Activated CD4-positive, alpha-beta T cell treated with anti-CD3 and anti-CD28 coated beads for 1 hour (primary cell): ENCODE data around the gene ERF.
"Not testable (repeated sequence)": the region's sequence is repeated elsewhere in the genome, so short reads cannot be mapped to it uniquely, and the experiment has no call there.

Experiments
- DNase-seq: peaks from one replicate; pipeline ENCODE4 v3.0.0-alpha.2; 2020

ERF gene

DNA sequence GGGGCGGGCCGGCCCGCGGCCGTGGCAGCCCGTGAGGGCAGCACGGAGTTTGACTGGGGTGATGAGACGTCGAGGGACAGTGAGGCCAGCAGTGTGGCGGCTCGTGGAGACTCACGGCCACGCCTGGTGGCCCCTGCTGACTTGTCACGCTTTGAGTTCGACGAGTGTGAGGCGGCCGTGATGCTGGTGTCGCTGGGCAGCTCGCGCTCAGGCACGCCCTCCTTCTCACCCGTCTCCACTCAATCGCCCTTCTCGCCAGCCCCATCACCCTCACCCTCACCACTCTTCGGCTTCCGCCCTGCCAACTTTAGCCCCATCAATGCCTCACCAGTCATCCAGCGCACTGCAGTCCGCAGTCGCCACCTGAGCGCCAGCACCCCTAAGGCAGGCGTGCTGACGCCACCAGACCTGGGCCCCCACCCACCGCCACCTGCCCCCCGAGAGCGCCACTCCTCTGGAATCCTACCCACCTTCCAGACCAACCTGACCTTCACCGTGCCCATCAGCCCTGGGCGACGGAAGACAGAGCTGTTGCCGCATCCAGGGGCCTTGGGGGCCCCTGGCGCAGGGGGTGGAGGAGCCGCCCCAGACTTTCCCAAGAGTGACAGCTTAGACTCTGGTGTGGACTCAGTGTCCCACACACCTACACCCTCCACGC lies 18.6 kb upstream of the ERF start:
- DNase-seq: no peak

DNA sequence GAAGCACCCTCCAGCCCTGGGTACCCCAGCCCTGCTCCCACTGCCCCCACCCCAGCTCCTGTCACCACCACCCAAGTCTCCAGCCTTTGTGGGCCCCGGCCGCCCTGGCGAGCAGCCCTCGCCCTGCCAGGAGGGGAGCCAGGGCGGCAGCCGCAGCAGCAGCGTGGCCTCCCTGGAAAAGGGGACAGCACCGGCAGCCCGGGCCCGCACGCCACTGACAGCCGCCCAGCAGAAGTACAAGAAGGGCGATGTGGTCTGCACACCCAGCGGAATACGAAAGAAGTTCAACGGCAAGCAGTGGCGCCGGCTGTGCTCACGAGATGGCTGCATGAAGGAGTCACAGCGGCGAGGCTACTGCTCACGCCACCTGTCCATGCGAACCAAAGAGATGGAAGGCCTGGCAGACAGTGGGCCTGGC lies 18.1 kb upstream of the ERF start:
- DNase-seq: no peak

DNA sequence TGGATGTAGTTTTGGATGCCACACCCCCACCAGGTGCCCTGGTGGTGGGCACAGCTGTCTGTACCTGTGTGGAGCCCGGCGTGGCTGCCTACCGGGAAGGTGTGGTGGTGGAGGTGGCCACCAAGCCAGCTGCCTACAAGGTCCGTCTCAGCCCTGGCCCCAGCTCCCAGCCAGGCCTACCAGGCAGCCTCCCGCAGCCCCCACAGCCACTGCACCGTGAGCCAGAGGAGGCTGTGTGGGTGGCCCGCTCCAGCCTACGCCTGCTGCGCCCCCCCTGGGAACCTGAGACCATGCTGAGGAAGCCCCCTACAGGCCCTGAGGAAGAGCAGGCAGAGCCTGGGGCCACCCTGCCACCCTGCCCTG lies 17.6 kb upstream of the ERF start:
- no peak for DNase-seq

DNA sequence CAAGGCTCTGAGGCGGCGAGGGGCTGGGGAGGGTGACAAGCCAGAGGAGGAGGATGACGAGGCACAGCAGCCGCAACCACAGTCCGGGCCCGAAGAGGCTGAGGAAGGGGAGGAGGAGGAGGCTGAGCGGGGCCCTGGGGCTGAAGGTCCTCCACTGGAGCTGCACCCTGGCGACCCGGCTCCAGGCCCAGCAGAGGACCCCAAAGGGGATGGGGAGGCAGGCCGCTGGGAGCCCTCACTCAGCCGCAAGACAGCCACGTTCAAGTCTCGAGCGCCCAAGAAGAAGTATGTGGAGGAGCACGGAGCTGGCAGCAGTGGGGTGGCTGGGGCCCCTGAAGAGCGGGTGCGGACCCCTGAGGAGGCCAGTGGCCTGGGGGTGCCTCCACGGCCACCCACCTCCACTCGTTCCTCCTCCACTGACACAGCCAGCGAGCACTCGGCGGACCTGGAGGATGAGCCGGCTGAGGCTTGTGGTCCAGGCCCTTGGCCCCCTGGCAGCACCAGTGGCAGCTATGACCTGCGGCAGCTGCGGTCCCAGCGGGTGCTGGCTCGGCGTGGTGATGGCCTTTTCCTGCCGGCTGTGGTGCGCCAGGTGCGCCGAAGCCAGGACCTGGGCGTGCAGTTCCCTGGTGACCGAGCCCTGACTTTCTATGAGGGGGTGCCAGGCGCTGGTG lies 17.1 kb upstream of the ERF start:
- no peak for DNase-seq

DNA sequence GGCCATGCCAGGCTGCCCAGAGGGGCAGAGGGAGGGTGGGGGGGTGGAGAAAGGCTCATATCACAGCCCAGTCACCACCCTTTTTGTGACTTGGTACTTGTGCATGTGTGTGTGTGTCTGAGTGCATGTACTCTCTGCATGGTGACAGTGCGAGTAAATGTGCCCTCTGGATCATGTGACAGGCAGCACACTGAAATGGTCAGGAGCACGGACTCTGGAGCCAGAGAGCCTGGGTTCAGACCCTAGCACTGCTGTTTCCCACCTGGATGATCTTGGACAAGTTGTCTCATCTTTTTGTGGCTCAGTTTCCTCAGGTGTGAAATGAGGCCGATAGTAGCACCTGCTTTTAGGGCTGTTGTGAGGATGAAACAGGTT lies 16.1 kb upstream of the ERF start:
- DNase-seq: no peak

DNA sequence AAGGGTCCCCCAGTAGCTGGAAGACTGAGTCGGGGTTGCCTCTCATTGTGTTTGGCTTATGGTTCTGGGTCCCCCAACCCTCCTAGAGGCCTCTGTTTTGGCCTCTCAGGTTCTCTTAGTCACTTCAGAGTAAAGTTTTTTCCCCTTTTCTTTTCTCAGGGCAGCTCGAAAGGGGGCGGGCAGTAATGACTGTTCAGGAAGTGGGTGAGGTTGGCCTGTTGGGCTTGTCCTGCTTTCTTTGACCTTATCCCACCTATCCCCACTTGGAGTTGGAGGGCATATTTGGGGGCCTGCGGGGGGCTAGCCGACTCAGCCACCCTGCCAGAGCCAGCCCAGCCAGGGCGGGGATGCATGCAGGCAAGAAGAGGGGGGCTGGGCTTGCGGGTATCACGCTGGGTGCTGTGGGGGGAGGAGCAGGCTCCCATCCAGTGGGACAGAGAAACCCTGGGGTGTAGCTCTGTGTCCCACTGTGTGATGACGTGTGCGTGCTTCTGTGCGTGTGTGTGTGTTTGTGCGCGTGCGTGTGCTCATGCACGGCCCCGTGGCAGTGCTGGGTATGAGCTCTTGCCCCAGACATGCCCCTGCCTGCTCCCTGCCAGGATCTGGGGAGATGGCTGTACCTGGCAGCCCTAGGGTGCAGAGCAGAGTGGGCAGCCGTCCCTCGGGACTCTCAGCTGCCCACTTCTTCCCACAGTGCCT lies 15.6 kb upstream of the ERF start:
- DNase-seq: peak; percentile 33

DNA sequence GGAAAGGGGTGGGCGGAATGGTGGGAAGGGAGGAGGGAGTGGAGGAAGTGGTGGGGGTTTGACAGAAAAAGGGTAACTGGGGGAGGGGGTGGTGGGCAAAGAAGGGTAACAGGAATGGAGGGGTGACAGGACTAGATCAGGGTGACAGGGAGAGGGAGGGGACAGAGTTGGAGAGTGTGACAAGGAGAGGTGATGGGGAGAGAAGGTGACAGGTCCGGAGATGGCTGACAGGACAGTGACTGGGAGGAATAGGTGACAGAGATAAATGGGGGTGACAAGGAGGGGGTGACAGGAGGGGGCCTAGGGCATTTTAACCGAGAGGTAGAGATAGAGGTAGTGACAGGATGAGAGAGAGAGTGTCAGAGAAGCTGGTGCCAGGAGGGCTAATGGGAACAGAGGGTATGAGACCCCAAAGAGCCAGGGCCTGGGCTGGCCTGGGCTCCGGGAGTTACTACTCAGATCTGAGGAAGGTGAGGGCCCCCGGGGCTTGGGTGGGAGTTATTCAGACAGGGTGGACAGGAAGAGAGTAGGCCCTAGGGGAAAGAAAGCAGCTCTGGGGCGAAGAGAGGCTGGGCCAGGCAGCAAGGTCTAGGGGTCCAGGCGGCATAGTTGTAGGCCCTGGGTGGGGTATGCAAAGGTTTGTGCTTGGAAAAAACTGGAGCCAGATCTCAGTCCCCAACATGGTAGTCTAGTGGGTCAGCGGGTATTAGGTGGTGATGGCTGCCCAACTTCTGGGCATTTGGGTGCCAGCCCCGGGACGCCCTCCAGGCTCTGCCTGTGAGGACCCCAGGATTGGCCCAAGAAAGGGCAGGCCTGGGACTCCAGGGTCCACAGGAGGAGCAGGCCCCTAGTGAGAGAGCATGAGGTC lies 14.8 kb upstream of the ERF start:
- no peak for DNase-seq

DNA sequence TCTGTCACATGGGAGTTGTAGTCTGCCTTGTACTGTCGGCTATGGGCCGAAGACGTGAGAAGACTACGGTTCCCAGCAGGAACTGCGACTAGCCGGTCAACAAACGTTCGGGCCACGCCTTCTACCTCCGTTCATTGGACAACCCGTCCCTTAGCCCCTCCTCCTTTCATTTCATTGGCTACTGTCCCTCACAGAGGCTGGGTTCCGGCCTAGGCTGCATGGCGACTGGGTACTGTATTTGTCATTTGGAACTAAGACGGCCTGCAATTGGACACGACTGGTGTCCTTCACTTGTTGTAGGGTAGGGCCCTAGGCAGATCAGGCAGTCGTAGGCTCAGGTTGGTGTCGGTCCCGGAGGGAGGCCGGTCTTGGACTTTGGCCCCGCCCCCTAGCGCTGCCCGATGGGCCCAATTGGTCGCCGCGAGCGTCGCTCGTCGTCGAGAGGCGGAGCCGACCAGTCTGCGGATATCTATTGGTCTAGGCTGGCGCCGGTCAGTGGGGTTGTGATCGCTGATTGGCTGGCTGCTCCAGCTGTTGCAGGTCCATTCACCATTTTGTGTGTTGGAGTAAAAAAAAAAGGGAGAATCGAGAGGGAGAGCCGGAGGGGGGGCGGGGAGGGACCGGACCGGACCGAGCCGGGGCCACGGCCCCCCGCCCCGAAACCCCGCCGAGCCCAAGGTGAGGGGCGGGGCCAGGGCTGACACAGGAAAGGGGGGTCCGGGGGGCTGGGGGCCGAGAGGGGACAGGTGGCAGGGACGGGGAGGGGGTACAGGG lies 14.0 kb upstream of the ERF start, which contains the start of gene CIC:
CIC (plus strand) TSS at position 549 of the 774 bp plus-strand sequence. CDS start 2,532 bp downstream, outside the sequence.
- peak; percentile 99 for DNase-seq

DNA sequence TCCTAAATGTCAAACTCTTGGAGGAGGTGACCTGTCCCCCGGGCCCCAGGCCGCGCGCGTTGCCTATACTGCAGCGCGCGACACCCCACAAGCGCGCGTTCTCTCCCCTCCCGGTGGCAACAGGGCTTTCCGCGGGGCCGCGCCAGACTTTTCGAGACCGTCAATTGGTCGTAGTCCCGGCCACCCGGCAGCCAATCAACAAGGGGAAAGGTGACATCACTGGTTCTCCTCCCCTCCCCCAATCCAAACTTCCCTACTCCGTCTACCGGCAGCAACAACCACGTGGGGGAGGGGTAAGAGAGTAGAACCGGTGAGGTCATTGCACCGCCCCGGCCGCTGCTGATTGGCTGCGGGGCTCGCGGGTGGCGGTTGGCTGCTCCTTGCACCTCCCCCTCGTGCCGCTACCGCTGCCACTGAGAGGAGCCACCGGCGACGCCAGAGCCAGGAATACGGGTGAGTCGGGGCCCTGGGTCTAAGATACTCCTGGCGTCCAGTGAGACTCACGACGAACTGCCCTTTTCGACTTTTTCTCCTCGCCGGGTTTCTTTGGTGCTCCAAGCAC lies 13.3 kb upstream of the ERF start:
- DNase-seq: peak; percentile 96

DNA sequence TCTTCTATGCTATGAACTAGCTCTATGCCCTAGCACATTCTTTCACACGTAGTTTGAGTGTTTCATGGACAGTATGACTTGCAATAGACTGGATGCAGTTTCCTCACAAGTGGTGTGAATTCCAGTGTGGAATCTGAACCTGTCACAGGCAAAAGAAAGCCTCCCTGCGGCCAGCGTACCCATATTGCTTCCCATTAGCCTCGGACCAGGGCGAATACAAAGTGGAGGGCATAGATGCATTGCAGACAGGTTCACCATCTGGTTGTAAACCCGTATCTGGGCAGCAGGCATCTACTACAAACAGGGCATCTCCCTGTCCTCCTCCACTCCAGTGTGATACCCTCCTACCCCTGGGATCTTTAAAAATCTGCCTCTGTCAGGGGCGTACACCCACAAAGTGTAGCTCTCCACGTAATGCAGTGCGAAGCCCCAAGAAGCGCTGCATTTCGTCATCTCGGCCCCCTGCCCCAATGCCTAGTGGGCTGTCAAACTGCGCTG lies 12.8 kb upstream of the ERF start:
- DNase-seq: no peak

DNA sequence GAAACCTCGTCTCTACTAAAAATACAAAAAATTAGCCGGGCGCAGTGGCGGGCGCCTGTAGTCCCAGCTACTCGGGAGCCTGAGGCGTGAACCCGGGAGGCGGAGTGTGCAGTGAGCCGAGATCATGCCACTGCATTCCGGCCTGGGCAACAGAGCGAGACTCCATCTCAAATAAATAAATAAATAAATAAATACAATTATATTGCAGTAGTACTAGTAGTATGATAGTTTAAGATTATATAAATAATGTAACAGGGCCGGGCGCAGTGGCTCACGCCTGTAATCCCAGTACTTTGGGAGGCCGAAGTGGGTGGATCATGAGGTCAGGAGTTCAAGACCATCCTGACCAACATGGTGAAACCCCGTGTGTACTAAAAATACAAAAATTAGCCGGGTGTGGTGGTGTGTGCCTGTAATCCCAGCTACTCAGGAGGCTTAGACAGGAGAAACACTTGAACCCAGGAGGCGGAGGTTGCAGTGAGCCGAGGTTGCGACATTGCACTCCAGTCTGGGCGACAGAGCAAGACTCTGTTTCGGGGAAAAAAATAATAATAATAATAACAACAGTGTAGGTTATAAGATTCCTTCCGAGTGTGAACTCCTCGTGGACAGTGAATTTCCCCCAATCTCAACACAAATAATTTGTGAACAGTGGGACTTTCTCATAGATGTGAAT lies 12.1 kb upstream of the ERF start:
- not testable (repeated sequence) for DNase-seq

DNA sequence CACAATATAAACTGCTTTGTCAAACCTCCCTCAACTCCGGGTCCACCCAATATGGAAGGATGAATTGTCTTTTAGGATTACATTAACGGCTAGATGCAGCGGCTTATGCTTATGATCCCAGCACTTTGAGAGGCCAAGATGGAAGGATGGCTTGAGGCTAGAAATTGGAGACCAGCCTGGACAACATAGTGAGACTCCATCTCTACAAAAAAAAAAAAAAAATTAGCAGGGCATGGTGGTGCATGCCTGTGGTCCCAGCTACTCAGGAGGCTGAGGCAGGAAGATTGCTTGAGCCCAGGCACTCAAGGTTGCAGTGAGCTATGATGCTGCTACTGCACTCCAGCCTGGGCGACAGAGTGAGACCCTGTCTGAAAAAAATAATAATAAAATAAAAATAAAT lies 11.2 kb upstream of the ERF start:
- DNase-seq: not testable (repeated sequence)

DNA sequence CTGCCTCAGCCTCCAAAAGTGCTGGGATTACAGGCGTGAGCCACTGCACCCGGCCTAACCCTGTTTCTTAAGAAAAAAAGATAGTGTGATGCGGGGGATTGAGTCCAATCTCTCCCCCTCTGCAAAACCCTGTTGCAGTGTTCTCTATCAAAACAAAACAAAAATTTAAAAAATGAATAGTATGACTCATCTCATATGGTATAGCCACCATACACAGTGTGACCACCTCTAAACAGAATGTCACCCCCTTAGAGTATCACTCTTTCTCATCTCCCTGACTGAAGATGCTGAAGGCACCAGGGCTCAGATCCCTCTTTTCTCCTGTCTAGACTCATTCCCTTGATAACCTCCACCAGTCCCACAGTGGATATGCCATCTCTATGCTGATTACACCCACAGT lies 6.8 kb upstream of the ERF start:
- no peak for DNase-seq

DNA sequence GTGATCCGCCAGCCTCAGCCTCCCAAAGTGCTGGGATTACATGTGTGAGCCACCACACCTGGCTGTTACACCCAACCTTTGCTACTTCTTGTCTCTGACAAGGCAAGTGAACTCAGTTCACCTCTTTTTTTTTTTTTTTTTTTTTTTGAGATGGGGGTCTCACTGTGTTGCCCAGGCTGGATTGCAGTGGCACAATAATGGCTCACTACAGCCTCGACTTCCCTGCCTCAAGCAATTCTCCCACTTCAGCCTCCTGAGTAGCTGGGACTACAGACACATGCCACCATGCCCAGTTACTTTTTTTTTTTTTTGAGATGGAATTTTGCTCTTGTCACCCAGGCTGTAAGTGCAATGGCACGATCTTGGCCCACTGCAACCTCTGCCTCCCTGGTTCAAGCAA lies 2.9 kb upstream of the ERF start:
- not testable (repeated sequence) for DNase-seq

DNA sequence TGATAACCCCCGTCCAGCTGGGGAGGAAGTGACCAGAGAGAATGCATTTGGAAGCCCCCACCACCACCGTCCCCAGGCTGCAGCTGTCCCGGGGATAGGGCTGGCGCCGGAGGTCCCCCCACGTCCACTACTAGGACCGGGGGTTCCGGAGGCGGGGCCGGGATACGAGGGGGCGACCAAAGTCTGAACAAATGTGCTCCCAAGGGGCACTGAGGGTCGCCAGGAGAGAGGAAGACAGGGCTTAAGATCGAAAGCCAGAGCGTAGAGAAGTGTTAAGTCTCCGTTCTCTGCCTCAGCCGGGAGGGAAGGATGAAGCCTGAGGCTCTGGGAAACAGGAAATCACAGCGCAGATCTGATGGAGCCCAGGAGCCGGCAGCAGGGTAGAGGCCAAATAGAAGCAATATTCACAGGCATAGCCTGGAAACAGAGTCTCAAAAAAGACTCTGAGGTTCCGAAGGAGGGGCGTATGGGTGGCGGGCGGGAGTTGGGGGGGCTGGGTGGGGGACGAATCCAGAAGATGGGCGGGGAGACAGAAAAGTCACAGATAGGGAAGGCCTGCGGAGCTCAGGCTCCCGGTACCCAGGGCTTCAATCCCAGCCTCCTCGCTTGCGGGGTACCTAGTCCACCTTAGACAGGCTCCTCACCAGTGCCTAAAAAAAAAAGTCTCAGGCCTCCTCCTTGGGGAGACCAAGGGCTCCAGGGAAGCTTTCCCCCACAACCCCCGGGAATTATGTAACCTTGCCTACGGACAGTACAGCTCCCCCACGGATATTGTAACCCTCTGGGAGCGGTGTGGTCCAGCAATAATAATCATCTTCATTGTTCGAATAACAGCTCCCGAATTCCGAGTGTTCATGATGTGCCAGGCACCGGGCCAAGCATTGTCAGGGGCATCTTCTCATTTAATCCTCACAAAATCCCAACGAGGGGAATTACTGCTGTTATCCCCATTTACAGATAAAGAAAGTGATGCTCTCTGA lies 1.1 kb upstream of the ERF start:
- no peak for DNase-seq

DNA sequence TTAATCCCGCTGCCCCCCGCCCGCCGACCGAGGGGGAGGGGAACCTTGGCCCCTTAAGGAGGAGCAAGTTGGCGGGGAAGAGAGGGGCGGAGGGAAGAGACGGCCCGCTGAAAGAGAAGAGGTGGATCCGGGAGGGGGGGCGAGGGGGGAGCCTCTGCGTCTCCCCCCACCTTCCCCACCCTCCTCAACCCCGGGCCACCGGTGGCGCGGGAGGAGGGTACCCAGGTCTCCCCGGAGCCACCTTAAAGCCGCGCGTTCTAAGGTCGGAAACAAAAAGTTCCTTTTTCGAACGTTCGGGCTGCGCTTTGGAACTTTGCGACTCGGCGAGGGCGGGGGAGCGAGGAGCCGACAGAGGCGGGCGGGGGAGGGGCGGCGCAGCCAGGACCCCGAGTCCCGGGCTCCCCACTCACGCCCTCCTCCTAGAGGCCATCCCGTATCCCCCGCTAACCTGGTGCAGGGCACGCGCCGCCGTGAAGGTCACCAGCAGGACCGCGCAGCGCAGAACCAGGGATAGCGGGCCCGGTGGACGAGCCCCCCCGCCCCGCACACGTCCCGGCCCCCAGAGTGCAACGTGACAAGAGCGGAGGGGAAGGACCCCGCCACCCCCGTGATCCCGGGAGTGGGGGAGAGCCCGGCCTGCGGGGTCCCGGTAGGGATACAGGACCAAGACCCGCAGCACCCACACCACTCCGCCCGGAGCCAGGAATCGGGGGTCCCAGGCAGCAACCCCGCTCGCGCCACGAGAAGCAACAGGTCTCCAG lies 659 bp downstream of the ERF start:
- DNase-seq: peak; percentile 70

DNA sequence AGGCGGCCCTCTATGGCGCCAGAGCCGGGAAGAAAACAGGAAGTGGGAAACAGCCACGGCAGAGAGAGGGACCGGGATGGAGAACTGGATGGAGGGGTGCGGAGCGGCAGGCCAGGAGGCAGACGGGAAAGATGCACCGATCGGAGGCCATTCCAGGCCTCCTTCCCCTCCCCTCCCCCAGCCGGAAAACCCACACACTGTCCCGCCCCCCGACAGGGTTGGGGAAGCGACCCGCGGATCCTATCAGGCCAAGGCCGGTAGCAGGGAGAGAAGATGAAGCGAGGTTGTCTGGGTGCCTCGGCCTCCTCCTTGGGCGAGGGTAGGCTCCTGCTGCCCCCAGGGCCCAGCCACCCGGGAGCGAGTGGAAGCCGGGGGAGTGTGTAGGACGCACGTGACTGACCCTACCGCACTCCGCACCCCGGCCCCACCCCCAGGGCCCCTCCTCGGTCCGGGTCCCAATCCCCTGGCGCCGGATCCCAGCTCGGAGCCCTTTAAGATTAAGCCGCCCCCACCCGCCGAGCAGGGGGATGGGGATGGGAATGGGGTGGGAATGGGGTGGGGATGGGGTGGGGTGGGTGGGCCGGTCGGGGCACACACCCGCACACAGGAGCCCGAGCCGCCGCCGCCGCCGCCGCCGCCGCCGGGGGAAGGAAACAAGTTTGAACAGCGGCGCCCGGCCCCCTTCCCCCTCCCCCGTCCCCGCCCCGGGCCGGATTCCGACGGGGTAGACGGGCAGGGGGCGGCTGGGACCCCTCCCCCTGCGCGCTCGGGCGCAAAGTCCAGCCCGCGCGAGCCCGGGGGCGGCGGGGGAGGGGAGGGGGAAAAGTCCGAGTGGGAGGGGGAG lies 1.5 kb downstream of the ERF start:
- peak; percentile 39 for DNase-seq
